HG03039 (cell line): Measurements from ENCODE around the gene FBXL7.

Experiments
- ATAC-seq: cut with Tn5 transposase; IDR thresholded peaks from one replicate; pipeline ENCODE4 v1.9.1; 2021; ENCODE audit warnings: mild to moderate bottlenecking, moderate library complexity; ENCODE audit not compliant: unreplicated experiment

FBXL7 gene

DNA sequence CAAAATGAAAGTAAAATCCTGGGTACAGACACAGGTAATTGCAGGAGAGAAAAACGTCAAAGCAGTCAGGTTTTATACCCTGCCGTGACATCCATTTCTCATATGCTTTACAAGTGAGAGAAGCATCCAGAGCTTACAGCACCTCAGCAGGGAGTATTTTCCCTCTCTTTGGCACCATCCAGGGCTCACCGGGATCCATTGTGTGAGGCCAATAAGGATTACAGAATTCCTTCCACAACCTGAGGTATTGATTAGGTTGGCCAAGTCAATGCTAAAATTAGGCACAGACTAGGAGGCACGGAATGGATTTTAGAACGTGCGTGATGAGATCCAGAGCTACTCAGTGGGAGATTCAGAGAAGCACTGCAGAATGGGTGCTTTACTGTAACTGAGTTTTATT is 296.6 kb downstream of the FBXL7 start:
- no peak for ATAC-seq

DNA sequence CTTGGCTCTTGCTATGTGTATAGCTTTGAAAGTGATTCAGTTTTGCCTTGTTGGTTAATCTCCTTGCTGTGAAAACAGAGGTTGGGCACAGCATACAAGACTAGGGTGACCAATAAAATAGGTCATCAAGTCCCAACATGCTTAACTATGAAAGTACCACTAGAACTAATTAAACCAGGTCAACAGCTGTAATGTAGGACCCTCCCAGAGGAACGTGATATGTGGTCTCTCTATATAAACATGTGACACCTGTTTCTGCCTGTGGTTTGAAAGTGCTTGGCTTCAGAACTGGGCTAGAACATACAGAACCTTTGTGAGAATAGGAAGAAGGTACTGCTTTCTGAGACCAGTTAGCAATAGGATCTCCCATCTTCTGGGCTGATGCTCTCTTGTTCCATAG is 297.1 kb downstream of the FBXL7 start:
- ATAC-seq: no peak

DNA sequence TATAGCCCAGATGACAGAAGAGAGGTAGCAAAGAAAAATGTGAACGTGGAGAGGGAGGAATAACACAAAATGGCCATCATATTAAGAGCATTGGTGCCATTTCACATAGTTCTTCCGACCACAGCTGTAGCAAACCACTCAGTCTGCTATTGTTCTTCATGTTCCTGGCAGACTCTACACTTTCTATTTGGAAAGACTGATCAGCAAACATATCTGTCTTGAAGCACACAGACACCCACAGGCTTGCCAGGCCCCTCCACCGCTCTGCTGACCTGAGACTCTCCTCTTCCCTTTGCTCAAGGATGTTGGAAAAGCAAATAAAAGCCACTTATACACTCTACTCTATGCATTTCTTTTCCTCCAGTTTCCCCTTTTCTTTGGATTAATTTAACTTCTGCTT is 298.0 kb downstream of the FBXL7 start:
- ATAC-seq: no peak

DNA sequence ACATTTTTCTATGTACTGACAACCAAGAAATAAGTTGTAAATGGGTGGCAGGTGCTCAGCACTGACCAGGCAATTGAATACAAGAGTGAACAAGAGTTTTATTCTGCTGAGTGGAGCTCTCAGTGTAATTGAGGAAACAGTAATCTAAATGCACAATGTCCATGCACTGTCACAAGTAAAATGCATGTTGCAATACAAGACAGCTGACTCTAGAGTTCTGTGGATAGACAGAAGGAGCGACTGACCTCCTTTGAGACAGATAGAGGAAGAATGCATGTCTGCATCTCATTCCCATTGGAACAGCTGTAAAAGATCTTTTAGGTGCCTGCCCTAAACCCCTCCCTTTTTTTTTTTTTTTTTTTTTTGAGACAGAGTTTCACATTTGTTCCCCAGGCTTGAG is 299.0 kb downstream of the FBXL7 start:
- ATAC-seq: no peak

DNA sequence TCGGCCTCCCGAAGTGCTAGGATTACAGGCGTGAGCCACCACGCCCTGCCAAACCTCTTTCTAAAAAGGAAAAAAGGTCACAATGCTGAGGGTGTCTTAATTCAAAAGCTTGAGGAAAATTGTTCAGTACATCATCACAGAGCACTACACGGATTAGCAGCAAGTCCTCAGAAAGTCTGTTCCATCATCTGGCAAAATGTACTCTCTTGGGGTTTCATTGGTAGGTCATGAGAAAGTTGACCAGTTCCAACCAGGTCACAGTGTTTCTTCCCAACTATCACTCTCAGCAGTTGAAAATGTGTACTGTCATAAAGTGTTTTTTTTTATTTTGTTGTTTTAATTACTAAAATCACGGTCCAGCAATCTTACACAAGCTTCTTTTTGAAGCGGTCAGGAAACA is 299.6 kb downstream of the FBXL7 start:
- ATAC-seq: no peak

DNA sequence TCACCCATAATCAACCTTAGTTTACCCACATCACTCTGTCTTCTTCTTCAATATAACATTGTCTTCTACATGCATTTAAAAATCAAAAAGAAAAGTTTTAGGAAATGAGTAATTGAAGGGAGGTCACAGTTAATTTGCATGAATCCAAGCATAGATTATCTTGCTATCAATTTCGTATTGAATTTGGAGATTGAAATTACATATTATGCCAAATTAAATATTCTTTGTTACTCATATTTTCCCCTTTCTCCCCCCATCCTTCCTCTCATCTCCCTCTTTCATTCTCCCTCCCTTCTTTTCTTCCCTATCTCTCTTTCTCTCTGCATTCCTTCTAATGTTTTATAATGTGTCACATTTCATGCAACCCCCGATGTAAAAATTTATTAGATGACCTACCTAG is 303.3 kb downstream of the FBXL7 start:
- no peak for ATAC-seq

DNA sequence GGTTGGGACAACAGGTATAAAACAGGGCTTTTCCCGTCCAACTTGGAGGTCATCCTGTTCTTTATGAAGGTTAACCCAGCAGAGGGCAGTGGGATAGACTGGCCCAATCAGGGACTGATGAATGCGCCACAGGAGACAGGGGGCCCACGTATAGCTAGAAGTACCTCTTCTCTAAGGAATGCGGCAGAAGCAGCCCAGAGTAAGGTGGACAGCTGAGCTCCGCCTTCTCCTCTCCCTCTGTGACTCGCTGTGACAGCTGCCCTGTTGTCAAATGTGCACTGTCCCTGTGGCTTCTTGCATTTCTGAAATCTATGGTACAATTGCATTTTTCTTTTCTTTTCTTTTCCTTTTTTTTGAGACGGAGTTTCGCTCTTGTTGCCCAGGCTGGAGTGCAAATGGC is 306.6 kb downstream of the FBXL7 start:
- no peak for ATAC-seq

DNA sequence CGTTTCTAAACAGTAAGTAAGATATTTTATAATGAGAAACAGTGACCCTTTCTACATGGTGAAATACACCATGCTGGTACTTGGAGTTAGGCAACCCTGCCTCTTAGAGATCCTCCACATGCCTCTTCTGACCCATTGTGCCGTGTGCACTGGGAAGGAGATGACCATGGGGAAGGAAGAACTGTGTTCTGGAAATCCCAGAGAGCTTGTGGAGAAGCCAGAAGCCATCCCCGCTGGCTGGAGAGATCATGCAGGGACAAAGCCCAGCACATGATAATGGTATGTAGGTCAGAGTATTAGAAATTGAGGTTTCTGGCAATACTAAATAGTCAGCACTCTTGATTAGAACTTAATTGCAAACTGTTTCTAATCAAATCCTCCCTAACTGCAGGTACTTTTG is 307.3 kb downstream of the FBXL7 start:
- ATAC-seq: no peak

DNA sequence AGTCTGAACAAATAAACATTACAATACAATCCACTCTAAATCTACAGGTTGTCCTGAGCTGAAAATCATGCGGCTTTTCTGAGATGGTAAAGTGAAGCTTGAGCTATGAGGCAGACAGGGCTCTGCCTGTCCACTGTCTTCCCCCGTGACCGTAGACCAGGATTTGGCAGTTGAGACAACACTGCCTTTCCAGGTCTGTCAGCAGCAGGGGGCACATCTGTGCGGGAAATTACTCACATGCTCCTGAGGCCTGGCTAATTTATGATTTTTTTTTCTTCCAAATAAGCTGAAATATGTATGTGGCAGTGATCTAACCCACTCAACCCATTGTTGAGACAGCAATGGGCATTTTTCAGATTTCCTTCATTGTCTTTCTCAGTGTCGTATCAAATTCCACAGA is 307.9 kb downstream of the FBXL7 start:
- ATAC-seq: no peak

DNA sequence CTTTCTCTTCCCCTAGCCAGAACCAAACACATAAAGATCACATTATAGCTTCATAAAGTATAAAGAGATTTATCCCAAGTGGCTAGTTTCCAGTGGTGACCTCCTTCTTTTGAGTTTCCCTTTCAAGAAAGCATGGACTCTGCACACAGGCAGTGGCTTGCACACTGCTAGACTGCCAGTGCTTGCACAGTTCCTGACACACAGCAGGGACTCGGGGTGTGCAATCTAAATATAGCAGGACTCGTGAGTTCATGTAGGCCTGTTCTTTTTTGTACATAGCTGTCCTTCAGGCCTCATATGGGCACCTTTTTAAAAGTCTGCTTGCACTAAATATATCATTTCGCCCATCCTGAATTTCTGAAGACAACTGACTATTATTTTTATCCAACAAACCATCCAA is 308.6 kb downstream of the FBXL7 start:
- no peak for ATAC-seq

DNA sequence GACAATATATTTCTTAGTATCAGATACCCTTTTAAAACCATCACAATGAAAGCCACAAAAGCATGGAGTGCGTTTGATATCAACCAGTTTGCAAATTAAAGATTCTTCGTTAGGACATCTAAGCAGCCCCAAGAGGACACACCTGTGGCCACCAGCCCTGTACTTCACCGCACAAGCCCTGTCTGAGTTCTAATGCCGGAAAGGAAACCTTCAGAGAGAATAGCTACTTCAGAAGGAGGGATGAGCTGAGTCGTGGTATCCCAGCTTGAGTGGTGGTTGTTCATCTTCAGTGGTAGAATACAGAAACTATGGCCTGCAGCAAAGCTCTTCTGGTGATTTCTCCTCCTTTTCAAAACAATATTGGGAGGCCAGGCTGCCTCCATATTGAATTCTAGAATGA is 319.6 kb downstream of the FBXL7 start:
- ATAC-seq: no peak

DNA sequence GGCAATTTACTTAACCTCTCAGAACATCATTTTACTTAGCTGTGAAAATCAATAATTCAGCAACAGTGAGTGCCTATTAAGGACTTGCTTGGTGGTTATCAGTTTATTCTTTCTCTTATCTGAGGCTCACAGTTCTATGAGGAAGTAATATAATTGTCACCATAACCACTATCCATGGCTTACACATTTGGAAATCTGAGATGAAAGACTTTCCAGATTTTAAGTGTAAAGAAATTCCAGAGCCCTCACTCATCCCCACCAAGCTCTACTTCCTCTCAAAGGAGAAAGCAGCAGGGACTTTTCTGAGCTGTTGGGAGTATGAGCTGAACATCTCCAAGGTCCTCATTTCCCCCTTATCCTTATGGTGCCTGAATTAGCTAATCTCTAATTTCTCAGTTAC is 321.5 kb downstream of the FBXL7 start:
- ATAC-seq: no peak

DNA sequence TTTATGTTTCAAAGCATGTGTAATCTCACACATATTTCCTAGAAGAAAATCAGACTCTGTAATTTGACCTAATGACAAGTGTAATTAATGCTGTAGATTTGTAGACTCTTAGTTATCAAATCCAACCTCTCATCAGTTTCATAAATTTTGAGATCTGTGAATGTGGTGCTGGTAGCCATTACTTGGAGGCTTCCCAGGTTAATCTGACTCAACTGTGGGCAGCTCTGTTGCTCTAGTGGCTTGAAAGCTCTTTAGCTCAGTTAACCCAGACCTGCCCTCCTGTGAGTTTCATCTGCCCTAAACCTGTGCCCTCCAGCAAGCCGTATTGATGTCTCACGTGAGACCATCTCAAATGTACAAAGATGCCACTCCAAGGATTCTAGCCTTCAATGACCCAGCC is 323.4 kb downstream of the FBXL7 start:
- ATAC-seq: no peak

DNA sequence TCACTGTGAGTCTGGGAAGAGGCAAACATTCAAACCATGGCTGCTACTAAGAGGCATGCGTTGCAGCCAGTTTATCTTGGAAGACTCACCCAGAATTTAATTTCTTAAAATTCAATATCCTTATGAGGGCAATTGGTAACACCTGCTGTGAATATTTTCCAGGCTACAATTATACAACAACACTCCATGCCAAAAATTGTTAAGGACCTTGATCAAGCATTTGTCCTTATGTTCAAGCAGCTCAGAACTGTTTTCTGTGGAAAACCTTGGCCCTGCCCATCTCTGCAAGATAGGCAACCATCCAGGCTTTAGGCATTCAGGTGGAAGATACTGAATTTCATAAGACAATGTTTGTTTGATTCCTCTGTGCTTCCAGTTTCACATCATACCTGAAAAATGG is 327.8 kb downstream of the FBXL7 start:
- no peak for ATAC-seq

DNA sequence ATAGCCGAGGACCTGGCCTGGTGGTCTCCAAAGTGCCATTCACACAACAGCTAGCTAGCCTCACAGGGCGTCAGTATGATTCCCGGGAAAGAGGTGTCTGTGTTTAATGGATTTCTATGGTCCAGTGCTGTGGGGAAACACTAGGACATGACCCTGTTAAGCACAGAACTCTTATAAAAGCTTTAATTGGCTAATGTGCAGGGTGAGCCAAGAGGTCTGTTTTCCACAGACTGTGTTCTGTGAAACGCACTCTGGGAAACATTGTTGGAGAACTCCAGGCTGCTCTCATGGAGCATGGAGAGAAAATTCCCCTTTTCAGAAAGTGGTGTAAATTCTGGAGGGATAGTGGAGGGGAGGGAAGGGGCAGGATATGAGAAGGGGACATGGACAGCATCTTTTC is 331.4 kb downstream of the FBXL7 start:
- no peak for ATAC-seq

DNA sequence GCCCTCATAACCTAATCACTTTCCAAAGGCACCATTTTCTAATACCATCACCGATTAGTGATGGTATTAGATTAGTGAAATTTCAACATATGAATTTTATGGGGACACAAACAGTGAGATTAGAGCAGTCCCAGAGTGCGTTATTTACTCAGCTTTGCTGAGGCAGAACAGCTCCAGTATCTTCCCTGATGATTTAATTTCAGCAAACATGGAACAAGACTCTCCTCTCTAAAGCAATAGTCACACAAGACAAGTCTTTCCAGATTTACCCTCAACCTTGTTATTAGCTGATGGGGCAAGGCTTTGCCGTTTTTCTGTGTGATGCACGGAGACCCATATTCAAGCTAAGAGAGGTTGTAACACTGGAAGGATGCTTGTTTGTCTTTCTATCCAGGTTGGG is 333.4 kb downstream of the FBXL7 start:
- ATAC-seq: no peak

DNA sequence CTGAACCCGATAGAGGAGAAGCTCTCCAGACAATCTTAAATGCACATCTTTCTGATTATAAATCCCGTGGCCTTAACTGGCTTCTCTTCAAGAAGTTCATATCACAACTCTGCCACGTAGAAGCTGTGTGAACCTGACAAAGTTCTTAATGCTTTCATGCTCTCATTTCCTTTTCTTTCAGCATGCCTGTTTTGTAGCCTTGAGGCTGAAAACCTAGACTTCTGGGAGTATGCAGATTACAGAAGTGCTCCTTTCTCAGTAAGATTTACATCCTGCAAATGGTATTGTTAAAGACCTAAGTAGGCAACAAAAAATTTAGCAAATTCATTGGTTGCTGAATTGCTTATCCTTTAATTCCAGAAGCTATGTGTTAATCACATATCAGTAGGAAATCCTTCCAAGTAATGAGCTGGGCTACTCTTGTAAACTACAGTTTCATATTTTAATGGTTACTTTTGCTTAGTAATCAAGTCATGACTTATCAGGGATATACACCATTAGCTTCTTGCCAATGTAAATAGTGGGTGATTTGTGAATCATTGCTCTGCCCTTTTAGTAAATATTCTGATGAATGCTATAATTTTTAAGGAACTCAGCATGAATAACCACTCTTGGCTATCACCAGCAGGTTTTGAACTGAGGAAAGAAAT is 334.7 kb downstream of the FBXL7 start:
- no peak for ATAC-seq

DNA sequence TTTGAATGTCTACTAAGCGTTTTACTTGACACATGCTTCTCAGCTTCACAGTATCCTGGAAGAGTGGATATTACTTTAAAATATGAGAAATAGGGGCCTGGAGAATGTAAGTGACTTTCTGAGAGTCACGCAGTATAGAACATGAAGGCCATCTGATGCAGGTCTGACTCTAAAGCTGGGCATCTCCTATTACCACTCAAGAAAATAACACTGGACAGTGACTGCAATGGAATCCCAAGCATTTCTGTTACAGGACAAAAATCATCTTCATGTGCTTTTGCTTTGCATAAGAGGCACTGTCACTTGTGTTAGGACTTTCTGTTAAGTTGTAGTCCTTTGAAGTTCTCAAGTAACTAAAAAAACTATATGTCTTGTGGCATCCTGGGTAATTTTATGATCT is 335.5 kb downstream of the FBXL7 start:
- ATAC-seq: no peak

DNA sequence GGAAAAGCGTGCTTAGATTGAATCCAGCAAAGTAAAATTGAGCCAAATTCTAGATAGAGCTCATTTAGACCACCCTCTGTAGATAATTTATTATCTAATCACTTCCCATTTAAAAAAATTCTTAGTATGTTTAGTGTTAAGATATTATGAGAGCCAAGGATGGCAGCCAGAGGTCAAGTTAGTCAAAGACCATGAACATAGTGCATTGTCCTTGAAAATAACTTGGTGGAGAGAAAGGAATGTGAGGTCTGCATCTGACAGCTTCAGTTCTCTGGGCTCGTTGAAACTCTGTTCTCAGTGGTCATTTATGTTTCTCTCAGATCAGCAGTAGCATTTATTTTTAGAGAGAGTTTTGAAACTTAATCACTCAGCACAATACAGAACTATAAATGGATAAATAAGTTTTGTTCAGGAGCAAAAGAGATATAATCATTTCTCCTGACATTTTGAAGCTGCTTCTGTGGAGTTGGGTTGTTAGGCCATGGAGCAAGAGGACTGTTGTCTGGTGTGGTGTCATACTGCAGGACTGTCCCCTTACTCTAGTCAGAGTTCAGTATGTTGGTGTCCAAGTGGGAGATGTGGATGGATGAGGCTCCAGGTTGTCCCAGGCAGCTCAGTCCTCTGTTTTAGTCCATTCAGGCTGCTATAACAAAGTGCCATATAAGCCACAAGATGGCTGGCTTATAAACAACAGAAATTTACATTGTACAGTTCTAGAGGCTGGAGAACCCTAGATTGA is 337.7 kb downstream of the FBXL7 start:
- ATAC-seq: no peak

DNA sequence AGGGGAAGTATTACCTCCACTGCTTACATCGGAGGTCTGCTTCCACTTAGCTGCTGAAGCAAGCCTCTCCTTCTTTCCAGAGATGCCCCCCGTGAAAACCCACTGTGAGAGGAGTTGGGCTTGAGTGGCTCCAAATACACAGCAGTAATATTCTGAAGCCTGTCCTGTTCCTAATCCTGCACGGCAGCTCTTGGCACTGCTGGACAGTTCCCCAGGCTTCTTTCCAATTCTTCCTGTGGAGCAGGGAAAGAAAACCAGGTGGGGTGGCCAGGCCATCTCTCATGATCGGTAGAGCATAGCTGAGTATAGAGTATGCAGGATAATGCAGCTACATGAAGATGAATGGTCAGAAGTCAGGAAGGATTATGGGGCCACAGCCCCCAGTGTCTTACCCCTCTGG is 344.3 kb downstream of the FBXL7 start:
- ATAC-seq: no peak

DNA sequence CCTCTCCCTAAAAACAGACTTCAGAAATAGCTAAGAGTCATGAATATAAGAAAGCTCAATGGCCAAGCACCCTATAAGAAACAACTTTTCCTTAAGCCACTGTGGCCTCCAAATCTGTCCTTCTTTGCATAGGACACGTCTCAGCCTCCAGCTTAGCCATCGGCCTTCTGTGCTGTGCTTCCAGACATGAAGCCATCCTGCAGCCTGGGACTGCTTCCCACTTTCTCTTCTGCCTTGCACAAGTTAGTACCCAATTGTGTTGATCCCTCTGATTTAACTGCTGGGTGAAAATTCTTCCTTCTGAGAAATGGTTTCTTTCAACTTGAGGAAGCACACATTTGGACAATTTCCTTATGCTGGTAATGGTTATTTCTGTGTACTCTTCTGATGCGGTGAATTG is 344.9 kb downstream of the FBXL7 start:
- no peak for ATAC-seq

DNA sequence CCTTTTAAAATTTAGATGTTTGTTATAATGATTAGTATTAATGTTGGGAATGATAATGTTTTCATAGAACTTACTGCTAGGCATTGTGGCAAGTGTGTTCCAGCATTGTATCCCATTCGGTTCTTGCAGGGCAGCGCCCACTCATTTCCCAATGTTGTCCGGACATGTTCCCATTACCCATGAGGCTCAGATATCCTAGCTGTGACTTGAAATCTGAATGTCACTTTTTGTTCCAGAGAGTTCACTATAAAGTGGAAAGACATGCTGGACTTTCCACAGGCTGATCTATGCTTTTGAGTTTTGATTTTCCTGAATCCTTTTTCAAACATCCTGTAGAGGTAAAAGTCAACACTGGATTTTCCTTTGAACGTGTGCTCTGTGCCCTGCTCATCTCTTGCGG is 350.6 kb downstream of the FBXL7 start:
- ATAC-seq: no peak

DNA sequence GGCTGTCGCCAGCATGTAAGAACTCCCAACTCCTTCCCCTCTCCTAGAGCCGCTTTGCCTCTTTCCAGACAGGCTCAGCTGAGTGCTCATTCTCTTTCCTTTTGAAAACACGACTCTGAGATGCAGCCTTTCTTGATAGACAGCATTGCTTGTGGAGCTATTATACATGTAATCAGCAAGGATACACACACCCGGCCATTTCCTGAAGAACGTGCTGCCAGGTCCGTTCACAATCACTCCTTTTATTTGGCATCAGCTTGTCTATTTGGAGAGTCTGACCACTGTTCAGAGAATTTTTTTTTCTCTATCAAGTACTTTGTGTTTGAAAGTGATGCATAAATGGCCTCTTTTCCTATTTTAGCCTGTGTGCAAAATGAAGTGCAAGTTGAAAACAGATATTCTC is 351.0 kb downstream of the FBXL7 start:
- ATAC-seq: no peak
